Cortex of kidney (tissue), 1 donor: ENCODE measurements around the gene ST6GALNAC2.

ENCODE experiments used
- DNase-seq: peaks from one replicate; lab custom pipeline; 2025; lab: John Stamatoyannopoulos, UW

ST6GALNAC2 gene

GRCh38 chr17:76556765-76557367 is 28.8 kb downstream of the ST6GALNAC2 start:
- no peak for DNase-seq

GRCh38 chr17:76554131-76554530 is 31.5 kb downstream of the ST6GALNAC2 start:
- DNase-seq, result no peak

- DNase-seq, result no peak
Measured at GRCh38 chr17:76553178-76553908, 32.3 kb downstream of the ST6GALNAC2 start.

- DNase-seq, result no peak
Measured at GRCh38 chr17:76551685-76552084, 34.0 kb downstream of the ST6GALNAC2 start.

- DNase-seq, result no peak
Measured at GRCh38 chr17:76550712-76551615, 34.7 kb downstream of the ST6GALNAC2 start.

- no peak for DNase-seq
Measured at GRCh38 chr17:76549539-76549938, 36.1 kb downstream of the ST6GALNAC2 start.

GRCh38 chr17:76549215-76549518 is 36.5 kb downstream of the ST6GALNAC2 start:
- no peak for DNase-seq

- DNase-seq, result no peak
Measured at GRCh38 chr17:76548378-76549214, 37.1 kb downstream of the ST6GALNAC2 start.

GRCh38 chr17:76547642-76548202 is 37.9 kb downstream of the ST6GALNAC2 start:
- no peak for DNase-seq

GRCh38 chr17:76547183-76547641 is 38.4 kb downstream of the ST6GALNAC2 start:
- no peak for DNase-seq

- no peak for DNase-seq
Measured at GRCh38 chr17:76546556-76547182, 39.0 kb downstream of the ST6GALNAC2 start.

GRCh38 chr17:76545918-76546555 is 39.6 kb downstream of the ST6GALNAC2 start:
- DNase-seq, result no peak

- no peak for DNase-seq
Measured at GRCh38 chr17:76544546-76545365, 40.9 kb downstream of the ST6GALNAC2 start.

GRCh38 chr17:76543826-76544545 is 41.7 kb downstream of the ST6GALNAC2 start:
- no peak for DNase-seq

- DNase-seq, result no peak
Measured at GRCh38 chr17:76543482-76543825, 42.2 kb downstream of the ST6GALNAC2 start.

- no peak for DNase-seq
Measured at GRCh38 chr17:76542984-76543383, 42.7 kb downstream of the ST6GALNAC2 start.

- DNase-seq, result no peak
Measured at GRCh38 chr17:76542566-76542971, 43.1 kb downstream of the ST6GALNAC2 start.

GRCh38 chr17:76541739-76542454 is 43.8 kb downstream of the ST6GALNAC2 start:
- DNase-seq, result no peak
